ENCODE measurements around the gene TMEM259.

The TMEM259 gene

DNA sequence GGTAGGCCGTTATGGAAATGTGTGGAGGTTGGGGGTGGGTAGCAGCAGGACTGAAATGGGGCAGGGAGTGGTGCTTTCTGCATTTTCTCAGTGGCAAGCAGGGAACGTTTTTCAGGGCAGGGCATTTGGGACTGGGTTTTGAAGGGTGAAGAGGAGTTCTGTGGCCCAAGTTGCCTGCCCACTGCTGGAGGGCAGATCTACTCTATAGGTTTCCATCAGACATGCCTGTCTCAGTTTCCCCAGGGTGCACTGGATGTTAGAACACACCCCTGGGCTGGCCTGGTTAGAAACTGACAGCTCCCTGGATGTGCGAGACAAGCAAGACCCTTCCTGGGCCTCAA lies 21.6 kb downstream of the TMEM259 start:
- TF ChIP-seq GATA3 (IDR thresholded peaks at IDR 0.05; ENCODE audit: low read depth, low read length) (no peak), GATA2 (IDR thresholded peaks at IDR 0.05; ENCODE audit: low read depth, low read length) (no peak)

GRCh38 chr19:998064-998463 lies 22.9 kb downstream of the TMEM259 start:
- no peak for TF ChIP-seq GATA3 (IDR thresholded peaks at IDR 0.05; ENCODE audit: low read depth, low read length)
- TF ChIP-seq GATA2 (IDR thresholded peaks at IDR 0.05; ENCODE audit: low read depth, low read length), result no peak

DNA sequence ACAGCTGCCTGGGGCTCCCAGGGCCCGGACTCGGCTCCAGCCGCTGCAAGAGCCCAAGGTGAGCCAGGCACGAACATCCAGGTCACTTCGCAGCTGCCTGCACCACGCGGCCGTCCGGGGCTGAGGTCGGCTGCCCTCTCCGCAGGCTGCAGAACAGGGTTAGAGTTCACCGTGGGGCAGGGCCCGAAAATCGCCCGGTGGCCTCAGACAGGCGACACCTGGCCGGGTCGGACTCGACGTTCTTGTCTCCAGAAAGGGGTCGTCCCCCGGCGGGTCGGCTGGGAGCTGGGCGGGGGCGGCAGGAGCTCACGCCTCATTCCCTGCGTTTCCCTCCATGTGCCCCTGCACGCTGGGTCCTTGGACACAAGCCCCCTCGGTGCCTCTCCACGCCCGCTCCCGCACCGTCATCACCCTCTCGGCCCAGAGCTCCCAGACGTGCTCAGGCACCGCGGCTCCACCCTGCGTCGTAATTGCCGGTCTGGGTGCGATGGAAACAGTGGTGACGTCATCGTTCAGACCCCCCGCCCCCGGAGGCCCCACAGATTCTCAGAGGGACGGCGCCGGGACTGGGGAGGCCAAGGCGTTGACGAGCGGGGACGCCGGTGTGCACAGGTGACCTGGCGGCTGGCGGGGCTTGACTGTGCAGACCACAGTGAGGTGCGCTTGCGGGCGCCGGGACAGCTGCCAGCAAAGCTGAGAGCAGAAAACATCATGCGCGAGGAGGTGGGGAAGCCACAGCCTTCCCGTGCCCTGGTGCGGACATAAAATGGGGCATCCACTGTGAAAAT lies 24.7 kb downstream of the TMEM259 start:
- TF ChIP-seq GATA2 (IDR thresholded peaks at IDR 0.05; ENCODE audit: low read depth, low read length) (no peak), GATA3 (IDR thresholded peaks at IDR 0.05; ENCODE audit: low read depth, low read length) (no peak)

GRCh38 chr19:995051-995827 lies 25.7 kb downstream of the TMEM259 start:
- no peak for TF ChIP-seq GATA2 (IDR thresholded peaks at IDR 0.05; ENCODE audit: low read depth, low read length)
- no peak for TF ChIP-seq GATA3 (IDR thresholded peaks at IDR 0.05; ENCODE audit: low read depth, low read length)

DNA sequence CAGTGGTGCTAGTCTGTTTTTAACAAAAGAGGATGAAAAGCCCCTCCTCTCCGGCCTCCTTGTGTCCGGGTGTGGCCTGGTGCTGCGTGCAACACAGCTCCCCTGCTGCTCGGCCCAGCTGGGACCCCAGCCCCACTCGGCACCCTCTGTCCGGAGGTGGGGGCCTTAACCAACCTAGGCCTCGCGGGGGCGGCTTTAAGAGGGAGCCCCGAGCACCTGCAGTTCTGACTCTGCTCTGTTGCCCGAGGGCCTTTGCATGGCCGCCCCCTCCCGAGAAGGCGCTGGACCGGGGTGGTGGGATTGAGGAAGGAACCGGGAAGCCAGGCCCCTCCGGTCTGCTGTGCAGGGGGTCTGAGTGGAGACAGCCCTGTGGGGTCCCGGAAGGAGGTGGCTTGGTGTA lies 26.4 kb downstream of the TMEM259 start:
- TF ChIP-seq GATA2 (IDR thresholded peaks at IDR 0.05; ENCODE audit: low read depth, low read length) (no peak), GATA3 (IDR thresholded peaks at IDR 0.05; ENCODE audit: low read depth, low read length) (no peak)

GRCh38 chr19:993831-994393 lies 27.0 kb downstream of the TMEM259 start:
- TF ChIP-seq GATA2 (IDR thresholded peaks at IDR 0.05; ENCODE audit: low read depth, low read length), result no peak
- TF ChIP-seq GATA3 (IDR thresholded peaks at IDR 0.05; ENCODE audit: low read depth, low read length), result no peak

- TF ChIP-seq GATA2 (IDR thresholded peaks at IDR 0.05; ENCODE audit: low read depth, low read length), result no peak
- no peak for TF ChIP-seq GATA3 (IDR thresholded peaks at IDR 0.05; ENCODE audit: low read depth, low read length)
Observed at GRCh38 chr19:993361-993830, 27.5 kb downstream of the TMEM259 start.

DNA sequence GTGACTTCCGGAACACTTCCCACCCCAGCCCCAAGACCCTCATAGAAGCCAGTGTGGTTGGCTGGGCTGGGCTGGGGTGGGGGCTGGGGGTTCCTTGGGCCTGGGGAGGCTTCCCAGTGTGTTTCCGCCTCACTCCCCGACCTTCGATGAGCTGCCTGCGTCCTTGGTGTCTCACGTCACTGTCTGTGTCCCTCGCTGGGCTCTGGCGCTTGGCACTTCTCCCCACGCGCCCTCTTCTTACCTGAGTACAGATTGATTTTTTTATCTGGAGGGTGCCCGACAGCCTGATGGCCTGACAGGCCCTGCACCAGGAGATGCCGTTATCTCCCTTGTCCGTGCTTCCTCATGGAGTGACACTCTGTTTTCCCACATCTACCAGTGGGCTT lies 28.3 kb downstream of the TMEM259 start:
- TF ChIP-seq GATA3 (IDR thresholded peaks at IDR 0.05; ENCODE audit: low read depth, low read length) (no peak), GATA2 (IDR thresholded peaks at IDR 0.05; ENCODE audit: low read depth, low read length) (no peak)

DNA sequence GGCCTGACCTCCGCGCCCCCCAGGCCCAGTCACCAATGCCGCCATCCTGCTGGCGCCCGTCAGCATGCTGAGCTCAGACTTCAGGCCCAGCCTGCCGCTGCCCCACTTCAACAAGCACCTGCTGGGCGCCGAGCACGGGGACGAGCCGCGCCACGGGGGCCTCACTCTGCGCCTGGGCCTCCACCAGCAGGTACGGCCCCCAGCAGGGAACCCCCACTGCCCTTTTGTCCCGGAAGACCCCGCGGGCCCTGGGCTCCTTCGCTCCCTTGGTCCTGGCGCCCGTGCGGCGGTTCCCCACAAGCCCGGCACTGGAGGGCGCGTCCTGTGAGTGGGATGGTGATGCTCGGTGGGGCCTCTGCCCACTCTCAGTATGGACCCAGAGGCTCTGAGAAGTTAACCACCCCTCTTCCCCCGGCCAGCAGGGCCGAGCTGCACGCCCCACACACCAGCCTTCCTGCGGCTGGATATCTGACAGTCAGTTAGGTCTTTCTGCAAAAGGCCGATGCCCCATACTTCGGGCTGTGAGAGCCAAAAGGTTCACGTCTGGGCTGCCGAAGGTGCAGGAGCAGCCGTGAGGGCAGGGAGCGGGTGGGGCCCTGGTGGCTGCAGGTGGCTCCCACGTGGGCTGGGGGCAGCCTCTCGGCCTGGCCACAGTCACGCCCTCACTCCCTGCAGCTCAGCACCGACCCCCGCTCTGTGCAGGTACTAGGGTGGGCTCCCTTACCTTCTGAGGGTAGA lies 28.8 kb downstream of the TMEM259 start:
- TF ChIP-seq GATA2 (IDR thresholded peaks at IDR 0.05; ENCODE audit: low read depth, low read length) (no peak), GATA3 (IDR thresholded peaks at IDR 0.05; ENCODE audit: low read depth, low read length) (no peak)

GRCh38 chr19:991174-991931 lies 29.6 kb downstream of the TMEM259 start:
- TF ChIP-seq GATA2 (IDR thresholded peaks at IDR 0.05; ENCODE audit: low read depth, low read length), result no peak
- TF ChIP-seq GATA3 (IDR thresholded peaks at IDR 0.05; ENCODE audit: low read depth, low read length), result no peak

- TF ChIP-seq GATA3 (IDR thresholded peaks at IDR 0.05; ENCODE audit: low read depth, low read length), result no peak
- no peak for TF ChIP-seq GATA2 (IDR thresholded peaks at IDR 0.05; ENCODE audit: low read depth, low read length)
Observed at GRCh38 chr19:990746-991145, 30.2 kb downstream of the TMEM259 start.

DNA sequence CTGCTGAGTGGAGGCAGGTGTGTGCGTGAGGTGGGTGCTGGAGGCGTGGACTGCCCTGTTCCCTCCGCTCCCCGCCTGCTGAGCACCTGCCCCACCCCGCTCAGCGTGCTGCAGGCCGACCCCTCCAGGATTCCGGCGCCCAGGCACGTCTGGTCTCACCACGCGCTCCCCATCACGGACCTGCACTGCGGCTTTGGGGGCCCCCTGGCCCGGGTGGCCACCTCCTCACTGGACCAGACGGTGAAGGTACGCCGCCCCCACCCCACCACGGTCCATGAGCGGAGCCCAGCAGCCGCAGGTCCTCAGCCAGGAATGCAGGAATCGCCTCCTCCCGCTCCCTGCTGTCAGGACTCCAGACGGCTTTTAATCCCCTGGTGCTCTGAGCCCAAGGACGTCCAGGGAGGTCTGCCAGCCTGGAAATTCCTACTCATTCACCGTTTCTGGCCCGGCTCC lies 30.8 kb downstream of the TMEM259 start:
- TF ChIP-seq GATA2 (IDR thresholded peaks at IDR 0.05; ENCODE audit: low read depth, low read length) (no peak), GATA3 (IDR thresholded peaks at IDR 0.05; ENCODE audit: low read depth, low read length) (no peak)

- TF ChIP-seq GATA3 (IDR thresholded peaks at IDR 0.05; ENCODE audit: low read depth, low read length) (no peak), GATA2 (IDR thresholded peaks at IDR 0.05; ENCODE audit: low read depth, low read length) (no peak)
Observed at GRCh38 chr19:989381-990081, 31.4 kb downstream of the TMEM259 start.
